Measurements from ENCODE around the gene CDK5.

The CDK5 gene

GRCh38 chr7:151057506-151057988 lies at the start of gene CDK5:
Gene CDK5 (minus strand): TSS chr7:151057897. CDS start chr7:151057848, 49 bp downstream.
- DNase-seq (ENCODE audit: low read depth, low spot score) = no peak

- DNase-seq (ENCODE audit: low read depth, low spot score) = peak; percentile 90
Observed at GRCh38 chr7:151104411-151105235, 46.9 kb upstream of the CDK5 start.

- DNase-seq (ENCODE audit: low read depth, low spot score) = no peak
Observed at GRCh38 chr7:151103973-151104372, 46.3 kb upstream of the CDK5 start.

GRCh38 chr7:151102991-151103390 lies 45.3 kb upstream of the CDK5 start:
- no peak for DNase-seq (ENCODE audit: low read depth, low spot score)

- no peak for DNase-seq (ENCODE audit: low read depth, low spot score)
Observed at GRCh38 chr7:151101621-151102396, 44.1 kb upstream of the CDK5 start.

GRCh38 chr7:151100921-151101320 lies 43.2 kb upstream of the CDK5 start:
- DNase-seq (ENCODE audit: low read depth, low spot score) = no peak

- no peak for DNase-seq (ENCODE audit: low read depth, low spot score)
Observed at GRCh38 chr7:151099486-151100211, 42.0 kb upstream of the CDK5 start.

GRCh38 chr7:151095828-151096475 lies 38.3 kb upstream of the CDK5 start:
- DNase-seq (ENCODE audit: low read depth, low spot score) = no peak

GRCh38 chr7:151095123-151095797 lies 37.6 kb upstream of the CDK5 start:
- no peak for DNase-seq (ENCODE audit: low read depth, low spot score)

GRCh38 chr7:151094675-151095074 lies 37.0 kb upstream of the CDK5 start:
- no peak for DNase-seq (ENCODE audit: low read depth, low spot score)

- DNase-seq (ENCODE audit: low read depth, low spot score) = no peak
Observed at GRCh38 chr7:151093748-151094147, 36.1 kb upstream of the CDK5 start.

- DNase-seq (ENCODE audit: low read depth, low spot score) = no peak
Observed at GRCh38 chr7:151091988-151092387, 34.3 kb upstream of the CDK5 start.

- no peak for DNase-seq (ENCODE audit: low read depth, low spot score)
Observed at GRCh38 chr7:151091431-151091830, 33.7 kb upstream of the CDK5 start.

- DNase-seq (ENCODE audit: low read depth, low spot score) = no peak
Observed at GRCh38 chr7:151091003-151091402, 33.3 kb upstream of the CDK5 start.

GRCh38 chr7:151089893-151090730 lies 32.4 kb upstream of the CDK5 start:
- peak; percentile 30 for DNase-seq (ENCODE audit: low read depth, low spot score)

- DNase-seq (ENCODE audit: low read depth, low spot score) = peak; percentile 81
Observed at GRCh38 chr7:151088856-151089699, 31.4 kb upstream of the CDK5 start.

GRCh38 chr7:151088019-151088855 lies 30.5 kb upstream of the CDK5 start:
- DNase-seq (ENCODE audit: low read depth, low spot score) = peak; percentile 34
